AG09319 (cell line): ENCODE results near the gene ARL3.
"Not testable (repeated sequence)": the region's sequence is repeated elsewhere in the genome, so short reads cannot be mapped to it uniquely, and the experiment has no call there.

Experiments used
- DNase-seq: peaks from one replicate; pipeline ENCODE4 v3.0.0-alpha.2; 2010; ENCODE audit warnings: low read depth; ENCODE audit errors: extremely low read depth
- CTCF ChIP-seq: IDR thresholded peaks from 2 replicates; pipeline ENCODE4 v1.5.1; 2011; ENCODE audit warnings: low read depth, mild to moderate bottlenecking, inconsistent platforms, low read length, moderate library complexity

Gene ARL3

GRCh38 chr10:102721954-102722353 is 7.8 kb upstream of the ARL3 start:
- no peak for TF ChIP-seq CTCF
- DNase-seq = no peak

- DNase-seq = no peak
- TF ChIP-seq CTCF = no peak
Measured at GRCh38 chr10:102720775-102721301, 6.6 kb upstream of the ARL3 start.

- no peak for DNase-seq
- no peak for TF ChIP-seq CTCF
Measured at GRCh38 chr10:102720337-102720736, 6.1 kb upstream of the ARL3 start.

GRCh38 chr10:102718220-102718619 is 4.0 kb upstream of the ARL3 start:
- DNase-seq = no peak
- no peak for TF ChIP-seq CTCF

- not testable (repeated sequence) for DNase-seq
Measured at GRCh38 chr10:102716900-102717565, 2.8 kb upstream of the ARL3 start.

GRCh38 chr10:102715880-102716279 is 1.7 kb upstream of the ARL3 start:
- TF ChIP-seq CTCF = no peak
- DNase-seq = no peak

GRCh38 chr10:102714621-102715455 is 641 bp upstream of the ARL3 start, which contains the start of gene SFXN2:
SFXN2 (plus strand) TSS chr10:102714636; CDS start chr10:102726637, 12,001 bp downstream.
- TF ChIP-seq CTCF = no peak
- DNase-seq = no peak
